ENCODE measurements around the gene PFKL.

DNA sequence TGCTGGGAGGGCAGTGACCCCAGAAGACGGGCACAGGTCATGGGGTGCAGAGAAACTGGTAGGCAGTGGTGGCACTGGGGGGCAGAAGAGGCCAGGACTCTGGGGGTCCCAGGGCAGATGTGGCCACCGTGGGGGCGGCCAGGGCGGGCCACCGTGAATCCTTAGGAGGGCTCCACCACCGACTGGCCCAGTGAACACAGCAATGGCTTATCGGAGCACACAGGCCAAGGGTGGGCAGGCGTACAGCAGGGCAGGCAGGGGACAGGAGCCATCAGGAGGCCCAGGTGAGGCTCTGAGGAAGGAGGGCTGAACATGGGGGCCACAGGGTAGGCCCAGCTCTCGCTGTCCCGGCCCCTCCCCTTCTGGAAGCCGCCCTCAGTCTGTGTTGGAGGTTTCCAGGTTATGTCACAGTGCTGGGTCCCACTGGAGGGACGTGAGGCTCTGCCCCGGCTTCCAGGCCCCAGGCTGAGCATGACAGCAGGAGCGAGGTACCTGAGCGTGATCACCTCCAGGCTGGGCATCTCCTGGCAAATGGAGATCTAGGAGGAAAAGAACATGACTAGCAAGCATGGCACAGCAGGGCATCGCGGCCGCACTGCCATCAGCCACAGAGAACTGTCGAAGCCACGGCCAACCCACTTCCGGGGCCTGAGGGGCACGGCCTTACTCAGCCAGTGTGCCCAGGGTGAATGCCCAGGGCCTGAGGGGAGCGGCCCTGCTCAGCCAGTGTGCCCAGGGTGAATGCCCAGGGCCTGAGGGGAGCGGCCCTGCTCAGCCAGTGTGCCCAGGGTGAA, 35.6 kb downstream of the PFKL start:
- TF ChIP-seq CTCF (IDR thresholded peaks at IDR 0.05) (no peak), EP300 (IDR thresholded peaks at IDR 0.05) (no peak), POLR2AphosphoS5 (IDR thresholded peaks at IDR 0.05) (no peak)
